NCI-H774 (cell line): ENCODE data around the gene NFATC2.

Experiments
- DNase-seq: peaks from one replicate; lab custom pipeline; 2025; lab: John Stamatoyannopoulos, UW

The NFATC2 gene

GRCh38 chr20:51388756-51389542 lies 153.6 kb downstream of the NFATC2 start:
- no peak for DNase-seq

GRCh38 chr20:51388227-51388626 lies 154.3 kb downstream of the NFATC2 start:
- DNase-seq, result no peak

DNA sequence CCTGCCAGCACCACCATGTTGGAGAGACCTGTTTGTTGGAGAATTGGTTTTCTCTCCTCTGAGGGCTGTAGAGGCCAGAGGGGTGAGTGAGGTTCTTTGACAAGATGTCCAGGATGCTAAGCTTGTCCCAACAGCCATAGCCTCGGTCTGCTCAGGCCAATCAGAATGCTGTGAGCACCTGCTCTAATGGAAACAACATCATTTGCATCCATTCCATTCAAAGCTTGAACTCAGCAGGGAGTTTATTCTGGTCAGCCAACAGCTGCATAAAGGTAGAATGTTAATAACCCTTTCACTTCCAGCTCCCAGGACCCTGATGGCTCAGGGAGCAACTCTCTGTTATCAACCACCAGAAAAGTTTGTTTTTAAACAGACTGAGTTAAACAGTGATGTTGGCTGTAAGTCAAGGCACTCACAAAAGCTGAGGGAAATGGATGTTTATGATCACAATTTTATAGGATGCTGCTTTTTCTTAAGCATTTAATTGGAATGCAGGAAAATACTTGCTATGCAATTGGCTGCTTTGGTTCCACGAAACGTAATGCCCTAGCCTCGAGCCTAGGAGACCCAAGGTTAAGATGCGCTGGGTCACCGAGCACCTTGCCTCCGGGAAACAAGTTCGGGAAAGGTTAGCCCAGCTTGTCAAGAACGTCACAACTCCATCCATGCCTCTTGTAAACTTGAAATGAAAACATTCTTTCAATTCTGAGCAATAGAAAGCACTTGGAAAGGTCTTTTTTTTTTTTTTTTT lies 155.2 kb downstream of the NFATC2 start:
- no peak for DNase-seq

DNA sequence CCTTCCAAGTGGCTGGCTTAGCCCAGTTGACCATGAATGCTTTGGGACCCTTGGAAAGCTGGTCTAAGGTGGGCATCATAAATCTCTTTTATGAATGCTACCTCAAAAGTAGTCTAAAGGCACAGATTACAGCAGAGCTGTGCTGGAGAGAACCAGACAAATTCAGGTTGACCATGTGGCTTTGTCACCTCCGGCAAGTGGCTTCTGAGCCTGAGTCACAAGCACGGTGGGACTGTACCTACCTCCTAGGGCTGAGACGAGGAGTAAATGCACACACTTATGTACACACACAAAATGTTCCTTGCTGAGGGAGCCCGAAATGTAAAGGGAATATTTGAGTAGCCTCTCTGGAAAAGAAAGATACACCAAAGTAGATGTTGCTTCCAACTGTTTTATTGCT lies 155.9 kb downstream of the NFATC2 start:
- DNase-seq, result no peak

GRCh38 chr20:51385646-51386530 lies 156.6 kb downstream of the NFATC2 start:
- DNase-seq, result no peak

- DNase-seq, result no peak
Observed at GRCh38 chr20:51384875-51385274, 157.6 kb downstream of the NFATC2 start.

DNA sequence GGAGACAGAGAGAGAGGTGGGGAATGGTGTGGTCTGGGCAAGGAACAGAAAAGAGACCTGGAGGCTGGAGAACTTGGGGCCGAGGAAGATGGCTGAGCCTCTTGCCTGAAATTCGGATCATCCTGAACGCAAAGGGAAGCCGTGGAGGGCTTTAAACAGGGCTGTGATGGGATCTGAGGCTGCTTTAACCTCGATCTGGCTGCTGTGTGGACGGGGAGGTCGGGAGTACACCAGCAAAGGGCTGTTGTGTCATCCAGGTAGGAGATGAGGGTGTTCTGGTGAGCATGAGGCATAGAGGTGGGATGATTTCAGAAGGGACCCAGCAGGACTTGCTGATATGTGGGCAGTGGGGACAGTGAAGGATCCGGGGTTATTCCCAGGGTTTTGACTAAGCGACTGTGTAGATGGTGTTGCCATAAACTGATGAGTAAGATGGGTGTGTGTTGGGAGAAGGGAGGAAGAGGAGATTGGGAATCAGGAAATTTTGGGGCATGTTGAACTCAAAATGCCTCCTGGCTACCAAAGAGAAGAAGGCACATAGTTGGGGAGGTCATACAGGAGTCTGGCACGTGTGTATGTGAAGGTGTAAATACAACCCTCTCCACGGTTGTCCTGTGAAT lies 158.5 kb downstream of the NFATC2 start:
- DNase-seq, result no peak

DNA sequence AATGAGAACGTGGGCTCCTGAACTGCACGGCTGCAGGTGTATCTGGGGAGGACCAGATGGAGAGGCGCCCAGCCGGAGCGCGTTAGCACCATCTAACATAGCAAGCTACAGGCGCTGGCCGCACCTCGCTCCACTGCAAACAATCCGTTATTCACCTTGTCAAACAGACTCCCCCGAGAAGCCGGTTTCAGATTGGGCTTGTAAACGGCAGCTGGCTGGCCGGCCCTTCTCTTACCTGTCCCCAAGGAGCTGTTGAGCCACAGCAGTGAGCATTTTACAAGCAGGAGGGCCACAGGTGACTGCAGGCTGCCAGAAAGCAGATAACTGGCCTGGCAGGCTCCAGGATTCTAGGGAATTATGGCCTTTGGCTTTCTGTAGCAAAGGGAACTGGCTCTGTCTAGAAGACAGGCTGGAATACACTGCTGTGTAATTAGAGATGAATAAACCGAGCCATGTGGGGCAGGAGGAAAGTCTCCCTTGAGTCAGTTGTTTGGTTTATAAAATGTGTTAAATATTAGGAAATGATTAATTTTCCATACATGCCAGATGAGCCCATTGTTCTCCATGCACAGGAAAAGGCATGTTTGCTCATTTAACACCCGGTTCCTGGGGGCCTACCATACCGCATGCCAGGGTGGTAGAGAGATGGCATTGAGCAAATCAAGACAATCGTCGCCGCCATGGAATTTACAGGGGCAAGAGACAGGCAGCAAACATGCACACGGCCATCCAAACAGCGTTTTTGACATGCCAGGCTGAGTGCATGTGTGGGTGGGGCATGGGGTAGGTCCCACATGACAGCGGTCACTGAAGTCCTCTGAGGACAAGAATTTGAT lies 159.3 kb downstream of the NFATC2 start:
- peak; percentile 13 for DNase-seq

- no peak for DNase-seq
Observed at GRCh38 chr20:51382111-51382985, 160.2 kb downstream of the NFATC2 start.

GRCh38 chr20:51381557-51381956 lies 161.0 kb downstream of the NFATC2 start:
- no peak for DNase-seq

DNA sequence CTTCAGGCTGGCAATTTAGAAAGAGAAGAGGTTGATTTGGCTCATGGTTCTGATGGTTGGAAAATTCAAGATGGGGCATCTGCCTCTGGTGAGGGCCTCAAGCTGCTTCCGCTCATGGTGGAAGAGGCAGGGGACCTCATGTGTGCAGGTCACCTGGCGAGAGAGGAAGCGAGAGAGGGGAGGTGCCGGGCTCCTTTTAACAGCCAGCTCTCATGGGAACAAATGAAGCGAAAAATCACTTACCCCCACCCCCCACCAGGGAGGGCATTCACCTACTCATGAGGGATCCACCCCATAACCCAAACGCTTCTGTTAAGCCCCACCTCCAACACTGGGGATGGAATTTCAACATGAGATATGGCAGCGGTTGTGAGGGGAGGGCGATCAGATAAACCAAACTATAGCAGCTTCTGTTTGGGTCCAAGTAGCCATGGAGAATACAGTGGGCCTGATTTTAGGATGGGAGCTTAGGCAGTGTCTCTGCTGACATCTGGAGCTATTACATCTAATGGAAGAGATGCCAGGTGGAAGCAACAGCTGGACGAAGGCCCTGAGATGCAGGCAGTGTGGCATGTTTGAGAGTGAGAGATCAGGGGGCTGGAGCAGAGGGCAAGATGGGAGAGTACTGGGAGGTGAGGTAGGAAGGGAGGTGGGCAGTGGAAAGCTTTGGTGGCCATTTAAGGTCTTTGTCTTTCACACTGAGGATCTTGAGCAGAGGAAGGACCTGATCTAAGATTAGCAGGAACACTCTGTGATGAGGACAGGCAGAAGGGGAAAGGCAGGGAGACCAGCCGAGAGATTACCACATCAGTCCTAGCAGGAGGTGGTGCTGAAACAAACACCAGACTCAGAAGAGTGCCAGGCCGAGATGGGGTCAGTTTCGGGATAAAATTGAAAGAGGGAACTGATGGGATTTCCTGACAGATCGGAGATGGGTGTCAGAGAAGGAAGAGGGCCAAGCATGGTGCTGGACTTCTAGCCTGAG lies 161.8 kb downstream of the NFATC2 start:
- DNase-seq, result no peak

DNA sequence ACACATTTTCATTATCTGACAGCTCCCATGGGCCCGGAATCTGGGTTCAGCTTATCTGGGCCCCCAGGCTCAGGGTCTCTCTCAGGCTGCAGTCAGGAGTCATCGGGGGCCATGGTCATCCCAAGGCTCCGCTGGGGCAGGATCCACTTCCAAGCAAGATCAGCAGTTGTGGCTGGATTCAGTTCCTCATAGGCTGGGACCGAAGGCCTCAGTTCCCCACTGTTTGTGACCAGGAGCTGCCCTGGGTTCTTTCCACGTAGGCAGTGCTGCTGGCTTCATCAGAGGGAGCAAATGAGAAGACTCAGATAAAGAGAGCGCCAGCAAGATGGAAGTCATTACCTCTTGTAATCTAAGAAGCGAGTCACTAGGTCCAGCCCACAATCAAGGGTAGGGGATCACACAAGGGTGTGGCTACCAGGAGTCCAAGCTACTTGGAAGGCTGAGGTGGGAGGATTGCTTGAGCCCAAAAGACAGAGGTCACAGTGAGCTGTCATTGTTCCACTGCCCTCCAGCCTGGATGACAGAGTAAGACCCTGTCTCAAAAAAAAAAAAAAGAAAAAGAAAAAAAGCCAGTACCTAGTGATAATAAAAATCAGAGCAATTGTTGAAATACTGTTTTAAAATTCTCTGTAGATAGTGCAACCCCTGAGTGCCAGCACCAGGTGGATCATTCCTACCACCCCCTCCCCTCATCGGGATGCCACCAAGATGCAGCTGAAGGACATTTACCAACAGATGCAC lies 162.7 kb downstream of the NFATC2 start:
- no peak for DNase-seq

- no peak for DNase-seq
Observed at GRCh38 chr20:51378171-51378928, 164.2 kb downstream of the NFATC2 start.

GRCh38 chr20:51377132-51377531 lies 165.4 kb downstream of the NFATC2 start:
- no peak for DNase-seq

GRCh38 chr20:51376111-51376510 lies 166.4 kb downstream of the NFATC2 start:
- DNase-seq, result no peak

- DNase-seq, result no peak
Observed at GRCh38 chr20:51375561-51375960, 167.0 kb downstream of the NFATC2 start.

DNA sequence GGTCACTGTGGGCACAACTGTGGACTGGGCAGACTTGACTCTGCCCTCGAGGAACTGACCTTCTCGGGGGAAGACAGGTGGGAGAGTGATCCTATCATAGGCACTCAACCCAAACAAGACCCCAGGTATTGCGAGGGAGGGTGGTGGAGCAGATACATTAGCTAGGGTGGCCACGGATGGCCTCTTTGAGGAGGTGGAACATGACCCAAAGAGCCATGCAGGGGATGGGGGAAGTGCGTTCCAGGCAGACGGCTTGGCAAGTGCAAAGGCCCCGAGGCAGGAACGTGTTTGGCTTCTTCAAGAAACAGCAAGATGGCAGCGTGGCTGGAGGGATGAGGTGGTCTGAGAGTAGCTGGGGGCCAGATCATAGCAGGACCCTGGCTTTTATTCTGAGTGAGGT lies 167.6 kb downstream of the NFATC2 start:
- no peak for DNase-seq
